ENCODE measurements around the gene TTC13. TPM values are rescaled to one million over a fixed set of nuclear protein-coding genes. Genes with fewer than 3 reads are reported as not detected.

TTC13 gene
- total and polyA plus RNA-seq, 10 of the 15 experiments (the other 5 are each of a cell fraction or from before 2014, with no cell fraction given): 5.8 to 30.8 (median 18.5) TPM

GRCh38 chr1:230867101-230867902, 111.4 kb downstream of the TTC13 start:
- POLR2A ChIA-PET: no interaction called here
- 23% methylated on average over 17 of the region's 17 CpGs for WGBS (ENCODE audit: insufficient coverage, insufficient replicate concordance, low lambda C conversion rate, missing lambda C conversion rate)
- Histone ChIP-seq H3K36me3 (ENCODE audit: control insufficient read depth in 2 of 2, insufficient read depth in 2 of 2, low read length in 1 of 2) (no peaks in the 10 kb centered on the region), H3K4me3 (peak overlapping the region; percentile 84), H3K9ac (ENCODE audit: control insufficient read depth, insufficient read depth, low read length) (no peak overlapping the region; the same call in 1 of the 2 replicates), H3K4me2 (ENCODE audit: control insufficient read depth, insufficient read depth) (peak overlapping the region; percentile 91; the same call in 1 of the 2 replicates), H4K20me1 (ENCODE audit: control insufficient read depth, insufficient read depth) (no peaks in the 10 kb centered on the region), H3K27ac (ENCODE audit: control insufficient read depth, insufficient read depth) (no peak overlapping the region), H3K4me1 (ENCODE audit: control insufficient read depth, insufficient read depth, low read length) (peaks cover 4% of the 10 kb centered on the region; the same call in 1 of the 2 replicates), H3K79me2 (ENCODE audit: control insufficient read depth, insufficient read depth, low read length) (no peaks in the 10 kb centered on the region), H3K27me3 (replicated peaks in 1 of 2; ENCODE audit: control insufficient read depth in 2 of 2, insufficient read depth in 2 of 2, low read length in 1 of 2) (peaks cover 0 to 5% of the 10 kb centered on the region in 2 experiments; a peak in 3 of 4 replicates), H2AFZ (ENCODE audit: control insufficient read depth, low read depth, low read length) (no peak overlapping the region; the same call in 1 of the 2 replicates), H3K9me3 (replicated peaks; ENCODE audit: control insufficient read depth, insufficient read depth, low read length) (no peaks in the 10 kb centered on the region)
- in situ Hi-C loops (cut with MboI): no loop called here
- RAD21 ChIA-PET (ENCODE audit: unreplicated experiment): no interaction called here
- SMC1A ChIA-PET (ENCODE audit: uncharacterized antibody, unreplicated experiment): interaction anchor here (1.0 kb wide), 1 partner anchor 112 kb away, joined by 3 read pairs; the partner anchor contains the start of gene ARV1
- TF ChIP-seq IRF3 (IDR thresholded peaks at IDR 0.05): no peak
- TF ChIP-seq BCL3 (IDR thresholded peaks at IDR 0.05; ENCODE audit: borderline replicate concordance, insufficient read depth, low read depth, low read length, poor library complexity, severe bottlenecking): peak; percentile 43
- no peak for TF ChIP-seq ZNF217 (IDR thresholded peaks at IDR 0.05)
- TF ChIP-seq ZSCAN29 (IDR thresholded peaks at IDR 0.05): no peak
- TF ChIP-seq PAX5 (IDR thresholded peaks at IDR 0.05; ENCODE audit: borderline replicate concordance, low read depth, low read length): no peak
- TF ChIP-seq ZNF207 (IDR thresholded peaks at IDR 0.05; ENCODE audit: borderline replicate concordance): no peak
- TF ChIP-seq, protein P1, sequence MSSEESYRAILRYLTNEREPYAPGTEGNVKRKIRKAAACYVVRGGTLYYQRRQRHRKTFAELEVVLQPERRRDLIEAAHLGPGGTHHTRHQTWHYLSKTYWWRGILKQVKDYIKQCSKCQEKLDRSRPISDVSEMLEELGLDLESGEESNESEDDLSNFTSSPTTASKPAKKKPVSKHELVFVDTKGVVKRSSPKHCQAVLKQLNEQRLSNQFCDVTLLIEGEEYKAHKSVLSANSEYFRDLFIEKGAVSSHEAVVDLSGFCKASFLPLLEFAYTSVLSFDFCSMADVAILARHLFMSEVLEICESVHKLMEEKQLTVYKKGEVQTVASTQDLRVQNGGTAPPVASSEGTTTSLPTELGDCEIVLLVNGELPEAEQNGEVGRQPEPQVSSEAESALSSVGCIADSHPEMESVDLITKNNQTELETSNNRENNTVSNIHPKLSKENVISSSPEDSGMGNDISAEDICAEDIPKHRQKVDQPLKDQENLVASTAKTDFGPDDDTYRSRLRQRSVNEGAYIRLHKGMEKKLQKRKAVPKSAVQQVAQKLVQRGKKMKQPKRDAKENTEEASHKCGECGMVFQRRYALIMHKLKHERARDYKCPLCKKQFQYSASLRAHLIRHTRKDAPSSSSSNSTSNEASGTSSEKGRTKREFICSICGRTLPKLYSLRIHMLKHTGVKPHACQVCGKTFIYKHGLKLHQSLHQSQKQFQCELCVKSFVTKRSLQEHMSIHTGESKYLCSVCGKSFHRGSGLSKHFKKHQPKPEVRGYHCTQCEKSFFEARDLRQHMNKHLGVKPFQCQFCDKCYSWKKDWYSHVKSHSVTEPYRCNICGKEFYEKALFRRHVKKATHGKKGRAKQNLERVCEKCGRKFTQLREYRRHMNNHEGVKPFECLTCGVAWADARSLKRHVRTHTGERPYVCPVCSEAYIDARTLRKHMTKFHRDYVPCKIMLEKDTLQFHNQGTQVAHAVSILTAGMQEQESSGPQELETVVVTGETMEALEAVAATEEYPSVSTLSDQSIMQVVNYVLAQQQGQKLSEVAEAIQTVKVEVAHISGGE (CRISPR knock-in tag; IDR thresholded peaks at IDR 0.05): no peak
- peak; percentile 25; the same call in 1 of the 2 replicates for TF ChIP-seq EZH2 (IDR thresholded peaks at IDR 0.05; ENCODE audit: borderline replicate concordance, control insufficient read depth, low read depth, low read length)
- no peak for DNase-seq (ENCODE audit: low read depth, low spot score)
- CTCF ChIA-PET: interaction anchor here (1.1 kb wide), 1 partner anchor 14 kb away, joined by 3 read pairs; no protein-coding TSS in a partner anchor
- no peak; the same call in 2 of the 3 replicates for ATAC-seq
- FAIRE-seq: no peak
- intact Hi-C loops (cut with micrococcal nuclease; ENCODE audit: unreplicated experiment): no loop called here
- TSS peak; percentile 74 for BruUV-seq (replicated peaks)

Measured in GM12878 (cell line).